ENCODE data around the gene CD300E.

GRCh38 chr17:74603037-74603635, 20.4 kb downstream of the CD300E start:
- TF ChIP-seq CTCF (conservative IDR thresholded peaks at IDR 0.05 in 1 of 2, IDR thresholded peaks at IDR 0.05 in 1 of 2; ENCODE audit: low read depth in 1 of 2, low read length in 2 of 2): no peak
- no peak for TF ChIP-seq EZH2 (IDR thresholded peaks at IDR 0.05; ENCODE audit: low read length, missing control alignments)

All from fibroblast of lung (primary cell).